Measurements from ENCODE around the gene SLC6A7. TPM values are rescaled to one million over a fixed set of nuclear protein-coding genes. Genes with fewer than 3 reads are reported as not detected.

The SLC6A7 gene
- total RNA-seq, 1 donor from 2014 or later, result not detected

- intact Hi-C loops (cut with DNase I), result no loop called here
- ATAC-seq, result no peak
- Histone ChIP-seq H3K36me3 (no peaks in the 10 kb centered on the region), H3K27ac (no peak overlapping the region), H3K4me1 (peaks cover 8% of the 10 kb centered on the region), H3K9me3 (no peaks in the 10 kb centered on the region), H3K27me3 (no peaks in the 10 kb centered on the region), H3K4me3 (no peak overlapping the region)
- no peak for DNase-seq
- TF ChIP-seq, protein P1, sequence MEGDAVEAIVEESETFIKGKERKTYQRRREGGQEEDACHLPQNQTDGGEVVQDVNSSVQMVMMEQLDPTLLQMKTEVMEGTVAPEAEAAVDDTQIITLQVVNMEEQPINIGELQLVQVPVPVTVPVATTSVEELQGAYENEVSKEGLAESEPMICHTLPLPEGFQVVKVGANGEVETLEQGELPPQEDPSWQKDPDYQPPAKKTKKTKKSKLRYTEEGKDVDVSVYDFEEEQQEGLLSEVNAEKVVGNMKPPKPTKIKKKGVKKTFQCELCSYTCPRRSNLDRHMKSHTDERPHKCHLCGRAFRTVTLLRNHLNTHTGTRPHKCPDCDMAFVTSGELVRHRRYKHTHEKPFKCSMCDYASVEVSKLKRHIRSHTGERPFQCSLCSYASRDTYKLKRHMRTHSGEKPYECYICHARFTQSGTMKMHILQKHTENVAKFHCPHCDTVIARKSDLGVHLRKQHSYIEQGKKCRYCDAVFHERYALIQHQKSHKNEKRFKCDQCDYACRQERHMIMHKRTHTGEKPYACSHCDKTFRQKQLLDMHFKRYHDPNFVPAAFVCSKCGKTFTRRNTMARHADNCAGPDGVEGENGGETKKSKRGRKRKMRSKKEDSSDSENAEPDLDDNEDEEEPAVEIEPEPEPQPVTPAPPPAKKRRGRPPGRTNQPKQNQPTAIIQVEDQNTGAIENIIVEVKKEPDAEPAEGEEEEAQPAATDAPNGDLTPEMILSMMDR (IDR thresholded peaks at IDR 0.05), result no peak
Measured at GRCh38 chr5:150206098-150206778, 16.4 kb downstream of the SLC6A7 start.

DNA sequence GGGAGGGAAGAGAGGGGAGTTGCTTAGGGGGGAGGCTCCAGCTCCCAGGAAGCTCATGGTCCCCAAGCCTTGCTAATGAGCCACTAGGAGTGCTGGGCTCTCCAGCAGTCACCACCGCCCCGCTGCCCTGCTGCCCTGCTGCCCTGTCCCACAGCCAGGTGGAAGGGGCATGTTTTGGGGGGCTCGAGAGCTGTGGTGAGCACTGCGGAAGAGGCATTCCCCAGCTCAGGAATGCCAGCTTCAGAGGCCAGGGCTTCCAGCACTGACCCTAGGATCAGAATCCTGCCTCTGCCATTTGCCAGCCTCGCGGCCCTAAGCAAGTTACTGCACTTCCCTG is 16.9 kb downstream of the SLC6A7 start:
- DNase-seq, result no peak
- intact Hi-C loops (cut with DNase I), result no loop called here

GRCh38 chr5:150208187-150209098 is 18.6 kb downstream of the SLC6A7 start:
- intact Hi-C loops (cut with DNase I), result no loop called here
- ATAC-seq (no peak), DNase-seq (no peak)
- Histone ChIP-seq H3K36me3 (no peaks in the 10 kb centered on the region), H3K27ac (no peak overlapping the region), H3K4me1 (peaks cover 8% of the 10 kb centered on the region), H3K27me3 (no peaks in the 10 kb centered on the region), H3K9me3 (no peaks in the 10 kb centered on the region), H3K4me3 (no peak overlapping the region)
- TF ChIP-seq, protein P1 (IDR thresholded peaks at IDR 0.05), result no peak

More for the DNA sequence above, 16.9 kb downstream of the SLC6A7 start:
- no peak for ATAC-seq
- no peak overlapping the region for H3K27ac ChIP-seq
- no peak overlapping the region for H3K4me3 ChIP-seq
- peaks cover 8% of the 10 kb centered on the region for H3K4me1 ChIP-seq
- TF ChIP-seq, protein P1 (IDR thresholded peaks at IDR 0.05), result no peak
- H3K36me3 ChIP-seq, result no peaks in the 10 kb centered on the region
- no peaks in the 10 kb centered on the region for H3K27me3 ChIP-seq
- no peaks in the 10 kb centered on the region for H3K9me3 ChIP-seq

DNA sequence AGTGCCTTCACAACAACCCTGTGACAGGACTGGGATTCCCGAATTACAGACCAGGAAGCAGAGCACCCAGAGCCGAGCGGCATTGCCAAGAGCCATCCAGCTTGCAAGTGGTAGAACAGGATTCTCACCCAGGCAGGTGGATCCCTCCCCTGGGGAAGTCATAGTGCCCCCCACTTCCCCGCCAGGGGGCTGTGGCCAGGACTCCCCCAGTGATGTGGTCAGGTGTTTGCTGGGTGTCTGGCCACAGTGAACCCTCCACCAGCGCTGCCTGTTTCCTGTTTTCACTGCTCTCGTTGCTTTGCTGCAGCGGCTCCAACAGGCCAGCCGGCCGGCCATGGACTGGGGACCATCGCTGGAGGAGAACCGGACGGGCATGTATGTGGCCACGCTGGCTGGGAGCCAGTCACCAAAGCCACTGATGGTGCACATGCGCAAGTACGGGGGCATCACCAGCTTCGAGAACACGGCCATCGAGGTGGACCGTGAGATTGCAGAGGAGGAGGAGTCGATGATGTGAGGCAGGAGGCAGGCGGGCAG is 19.3 kb downstream of the SLC6A7 start:
- peak; percentile 71 for DNase-seq
- Histone ChIP-seq H3K27me3 (no peaks in the 10 kb centered on the region), H3K4me3 (no peak overlapping the region), H3K9me3 (no peaks in the 10 kb centered on the region), H3K27ac (no peak overlapping the region), H3K36me3 (no peaks in the 10 kb centered on the region), H3K4me1 (peaks cover 8% of the 10 kb centered on the region)
- peak; percentile 58 for ATAC-seq
- intact Hi-C loops (cut with DNase I), result no loop called here
- TF ChIP-seq, protein P1 (IDR thresholded peaks at IDR 0.05), result no peak

DNA sequence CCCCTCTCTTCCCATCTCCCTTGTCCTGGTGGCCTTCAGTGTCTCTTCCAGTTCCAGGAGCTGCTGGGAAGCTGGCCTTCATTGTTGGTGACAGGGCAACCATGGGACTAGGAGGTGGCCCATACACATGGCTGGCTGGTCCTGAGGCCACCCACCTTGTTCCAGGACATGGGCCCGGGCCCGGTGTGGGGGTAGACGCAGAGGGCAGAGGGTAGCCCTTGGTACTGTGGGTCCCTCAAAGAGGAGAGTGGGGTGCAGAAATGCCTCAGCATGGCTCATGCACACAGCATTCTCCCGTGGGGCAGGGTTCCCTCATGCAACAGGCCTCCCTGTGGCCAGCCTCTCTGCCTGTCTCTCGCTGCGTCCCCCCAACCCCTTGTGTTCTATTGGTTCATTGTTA is 20.8 kb downstream of the SLC6A7 start:
- DNase-seq (no peak), ATAC-seq (no peak)
- Histone ChIP-seq H3K36me3 (no peaks in the 10 kb centered on the region), H3K27me3 (no peaks in the 10 kb centered on the region), H3K27ac (no peak overlapping the region), H3K9me3 (no peaks in the 10 kb centered on the region), H3K4me3 (no peak overlapping the region), H3K4me1 (peaks cover 8% of the 10 kb centered on the region)
- intact Hi-C loops (cut with DNase I), result no loop called here
- TF ChIP-seq, protein P1 (IDR thresholded peaks at IDR 0.05), result no peak

Measured in upper lobe of right lung (tissue), 1 donor.